ENCODE data around the gene MAPKBP1. TPM values are rescaled to one million over a fixed set of nuclear protein-coding genes. Genes with fewer than 3 reads are reported as not detected.

The MAPKBP1 gene
- total and polyA plus RNA-seq, 2 of the 13 experiments (the other 11 are each of a cell fraction or from before 2014, with no cell fraction given), result 3.0 to 7.3 TPM

GRCh38 chr15:41861736-41862356, 87.6 kb downstream of the MAPKBP1 start:
- Histone ChIP-seq H4K20me1 (ENCODE audit: insufficient read depth, low read length) (no peaks in the 10 kb centered on the region), H2AFZ (ENCODE audit: low read length) (no peak overlapping the region)

More at GRCh38 chr15:41861736-41862356, 87.6 kb downstream of the MAPKBP1 start:
- ChIA-PET POLR2A (no interaction called here), CTCF (ENCODE audit: low intra/inter-chr PET ratio, low total read pairs) (no interaction called here)
- no peak for DNase-seq (ENCODE audit: low spot score)
- peaks cover 61% of the 10 kb centered on the region for H3K4me1 ChIP-seq (ENCODE audit: insufficient read depth, low read length)
- BruUV-seq (replicated peaks), result no TSS peak
- H3K9ac ChIP-seq (ENCODE audit: insufficient read depth, low read depth, low read length), result no peak overlapping the region
- no peak overlapping the region for H3K4me2 ChIP-seq (ENCODE audit: low read depth, low read length)
- in situ Hi-C loops (cut with HindIII; ENCODE audit: extremely low pct_ligation_motif_present, low pct_unique_long_range_greater_than_20kb) (no loop called here), intact Hi-C loops (cut with micrococcal nuclease; ENCODE audit: unreplicated experiment) (no loop called here)
- no peak for ATAC-seq
- no peak overlapping the region for H3K27ac ChIP-seq (ENCODE audit: extremely low read length, insufficient read depth, low read length)
- H3K4me3 ChIP-seq (replicated peaks in 1 of 3; ENCODE audit: insufficient read depth in 1 of 3, low read depth in 2 of 3, low read length in 3 of 3), result no peak overlapping the region
- WGBS (ENCODE audit: low lambda C conversion rate), result 77% methylated on average over 17 of the region's 18 CpGs
- TF ChIP-seq ZNF281 (CRISPR knock-in tag; IDR thresholded peaks at IDR 0.05; ENCODE audit: borderline replicate concordance) (no peak), ZNF34 (CRISPR knock-in tag; IDR thresholded peaks at IDR 0.05; ENCODE audit: borderline replicate concordance) (no peak)
- no peak for FAIRE-seq
- H3K9me3 ChIP-seq (ENCODE audit: low read length), result no peaks in the 10 kb centered on the region
- H3K36me3 ChIP-seq (replicated peaks in 1 of 2; ENCODE audit: control insufficient read depth in 1 of 2, insufficient read depth in 2 of 2, low read length in 2 of 2), result no peaks in the 10 kb centered on the region
- no peaks in the 10 kb centered on the region for H3K79me2 ChIP-seq (ENCODE audit: insufficient read depth, low read length)
- H3K27me3 ChIP-seq (ENCODE audit: control insufficient read depth in 1 of 2, insufficient read depth in 2 of 2, low read length in 2 of 2), result peaks cover 10 to 40% of the 10 kb centered on the region in 2 experiments; a peak in 4 of 5 replicates
